NCI-H345 treated with DMSO at 0.1 percent for 48 hours (cell line): Measurements from ENCODE around the gene TUT7.
A peak's percentile ranks its signal among the peaks of the same experiment; 100 is the strongest.
"Not testable (repeated sequence)": the region's sequence is repeated elsewhere in the genome, so short reads cannot be mapped to it uniquely, and the experiment has no call there.

ENCODE experiments used
- DNase-seq: peaks from one replicate; lab custom pipeline; 2025; ENCODE audit not compliant: unreplicated experiment; lab: John Stamatoyannopoulos, UW

TUT7 gene

GRCh38 chr9:86303316-86303975, 50.8 kb downstream of the TUT7 start:
- DNase-seq, result no peak

- DNase-seq, result no peak
These were observed 52.5 kb downstream of the TUT7 start for GRCh38 chr9:86301686-86302085.

- DNase-seq, result no peak
These were observed 53.5 kb downstream of the TUT7 start for GRCh38 chr9:86300701-86301100.

- DNase-seq, result no peak
These were observed 55.3 kb downstream of the TUT7 start for GRCh38 chr9:86298873-86299272.

GRCh38 chr9:86290341-86290740, 63.9 kb downstream of the TUT7 start:
- DNase-seq, result not testable (repeated sequence)

- no peak for DNase-seq
These were observed 65.6 kb downstream of the TUT7 start for GRCh38 chr9:86288499-86289198.

GRCh38 chr9:86287013-86287412, 67.2 kb downstream of the TUT7 start:
- DNase-seq, result peak; percentile 42

GRCh38 chr9:86286278-86286677, 67.9 kb downstream of the TUT7 start:
- no peak for DNase-seq

GRCh38 chr9:86285261-86285660, 68.9 kb downstream of the TUT7 start:
- DNase-seq, result no peak

- DNase-seq, result no peak
These were observed 71.2 kb downstream of the TUT7 start for GRCh38 chr9:86282979-86283535.

GRCh38 chr9:86282077-86282978, 71.9 kb downstream of the TUT7 start, which contains the start of gene ISCA1:
TSS of gene ISCA1 (minus strand) at chr9:86282538. CDS start at chr9:86282458, 80 bp downstream.
- peak; percentile 71 for DNase-seq

- no peak for DNase-seq
These were observed 72.6 kb downstream of the TUT7 start for GRCh38 chr9:86281593-86282076.

GRCh38 chr9:86280580-86280979, 73.6 kb downstream of the TUT7 start:
- DNase-seq, result no peak

- DNase-seq, result no peak
These were observed 74.4 kb downstream of the TUT7 start for GRCh38 chr9:86279839-86280238.

GRCh38 chr9:86277072-86277471, 77.1 kb downstream of the TUT7 start:
- no peak for DNase-seq

GRCh38 chr9:86275962-86276361, 78.2 kb downstream of the TUT7 start:
- DNase-seq, result no peak

- no peak for DNase-seq
These were observed 79.2 kb downstream of the TUT7 start for GRCh38 chr9:86274821-86275643.

GRCh38 chr9:86272221-86272620, 82.0 kb downstream of the TUT7 start:
- no peak for DNase-seq

GRCh38 chr9:86263876-86264275, 90.3 kb downstream of the TUT7 start:
- no peak for DNase-seq

- no peak for DNase-seq
These were observed 91.7 kb downstream of the TUT7 start for GRCh38 chr9:86262492-86262891.
